Measurements from ENCODE around the gene CASP8AP2.
"Not testable (repeated sequence)": the region's sequence is repeated elsewhere in the genome, so short reads cannot be mapped to it uniquely, and the experiment has no call there.

Gene CASP8AP2

GRCh38 chr6:89826029-89826528 is 3.6 kb upstream of the CASP8AP2 start:
- DNase-seq (ENCODE audit: low spot score): no peak

DNA sequence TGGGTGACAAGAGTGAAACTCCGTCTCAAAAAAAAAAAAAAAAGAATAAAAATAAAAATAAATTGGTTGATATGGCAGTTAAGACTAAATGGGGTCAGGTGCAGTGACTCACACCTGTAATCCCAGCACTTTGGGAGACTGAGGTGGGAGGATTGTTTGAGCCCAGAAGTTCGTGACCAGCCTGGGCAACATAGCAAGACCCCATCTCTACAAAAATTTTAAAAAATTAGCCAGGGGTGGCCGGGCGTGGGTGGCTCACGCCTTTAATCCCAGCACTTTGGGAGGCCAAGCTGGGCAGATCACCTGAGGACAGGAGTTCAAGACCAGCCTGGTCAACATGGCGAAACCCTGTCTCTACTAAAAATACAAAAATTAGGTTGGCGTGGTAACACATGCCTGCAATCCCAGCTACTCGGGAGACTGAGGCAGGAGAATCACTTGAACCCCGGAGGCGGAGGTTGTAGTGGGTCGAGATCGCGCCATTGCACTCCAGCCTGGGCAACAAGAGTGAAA is 1.1 kb upstream of the CASP8AP2 start:
- DNase-seq (ENCODE audit: low spot score): not testable (repeated sequence)

DNA sequence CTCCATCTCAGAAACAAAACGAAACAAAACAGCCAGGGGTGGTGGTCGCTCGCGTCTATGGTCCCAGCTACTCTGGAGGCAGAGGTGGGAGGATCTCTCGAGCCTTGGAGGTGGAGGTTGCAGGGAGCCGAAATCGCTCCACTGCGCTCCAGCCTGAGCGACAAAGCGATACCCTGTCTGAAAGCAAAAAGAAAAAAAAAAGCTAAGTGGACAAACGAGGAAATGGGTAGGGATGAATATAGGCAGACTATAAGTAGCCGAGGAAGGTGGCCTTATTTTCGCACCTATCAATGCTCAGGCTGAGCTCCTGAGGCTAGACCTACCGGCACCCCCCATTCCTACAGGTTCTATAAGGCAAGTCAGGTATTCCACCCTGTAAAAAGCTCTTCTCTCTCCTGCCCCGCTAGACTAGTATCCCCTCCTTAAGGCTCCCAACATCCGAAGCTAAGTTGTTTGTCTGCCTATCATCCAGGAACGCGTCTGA is 650 bp upstream of the CASP8AP2 start:
- DNase-seq (ENCODE audit: low spot score): peak; percentile 46

DNA sequence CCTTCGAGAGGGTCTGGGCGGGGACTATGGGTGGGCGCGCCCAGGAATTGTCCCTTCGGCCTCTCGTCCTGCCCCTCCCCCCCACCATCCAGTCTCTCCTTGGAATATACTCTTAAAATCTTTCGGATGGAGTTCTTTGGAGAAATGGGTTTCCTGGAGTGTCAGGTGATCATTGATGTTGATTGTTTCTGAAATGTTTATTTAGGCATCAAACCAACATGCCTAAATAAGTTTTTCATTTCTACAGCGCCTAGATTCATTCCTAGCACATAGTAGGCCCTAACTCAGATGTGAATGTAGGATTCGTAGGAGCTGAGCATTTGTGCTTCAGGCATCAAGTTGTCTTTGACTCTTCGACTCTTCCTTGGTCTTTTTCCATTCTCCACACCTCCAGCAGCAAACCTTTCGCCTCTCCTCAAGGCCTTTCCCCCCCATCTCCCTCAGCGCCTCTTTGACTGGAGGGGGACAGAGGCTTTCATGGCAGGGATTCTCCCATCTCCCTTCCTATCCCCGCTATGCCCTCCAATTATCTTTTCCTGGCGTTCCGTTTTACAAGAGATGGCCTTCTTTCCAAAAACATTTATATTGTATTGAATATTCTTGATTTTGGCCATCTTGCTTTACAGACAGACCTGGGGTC is 610 bp downstream of the CASP8AP2 start:
- DNase-seq (ENCODE audit: low spot score): no peak

DNA sequence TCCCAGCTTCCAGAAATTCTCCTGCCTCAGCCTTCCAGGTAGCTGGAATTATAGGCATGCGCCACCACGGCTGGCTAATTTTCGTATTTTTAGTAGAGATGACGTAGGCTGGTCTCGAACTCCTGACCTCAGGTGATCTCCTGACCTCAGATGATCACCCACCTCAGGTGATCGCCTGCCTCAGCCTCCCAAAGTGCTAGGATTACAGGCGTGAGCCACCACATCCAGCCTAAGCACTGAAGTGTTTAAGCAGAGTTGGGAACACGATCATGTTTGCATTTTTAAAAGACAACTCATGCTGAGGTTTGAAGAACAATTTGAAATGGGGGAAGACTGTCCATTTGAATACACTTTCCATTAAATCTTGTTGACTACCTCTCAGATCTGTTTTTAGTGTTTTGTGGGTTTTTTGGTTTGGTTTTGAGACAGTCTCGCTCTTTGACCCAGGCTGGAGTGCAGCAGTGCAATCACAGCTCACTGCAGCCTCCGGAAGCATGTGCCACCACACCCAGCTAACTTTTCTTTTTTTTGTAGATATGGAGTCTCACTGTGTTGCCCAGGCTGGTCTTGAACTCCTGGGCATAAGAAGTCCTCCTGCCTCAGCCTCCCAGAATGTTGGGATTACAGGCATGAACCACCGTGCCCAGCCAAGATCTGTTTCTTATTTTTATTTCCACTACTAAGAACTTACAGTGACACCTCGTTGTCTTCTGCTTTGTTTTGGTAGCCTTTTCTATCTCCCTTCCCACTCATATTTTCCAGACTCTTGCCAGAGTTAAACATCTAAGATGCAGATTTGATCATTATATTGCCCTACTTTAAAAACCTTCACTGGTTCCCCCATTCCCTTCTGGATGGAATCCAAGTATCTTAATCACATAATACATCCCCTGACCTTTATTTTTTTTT is 5.5 kb downstream of the CASP8AP2 start:
- peak; percentile 26 for DNase-seq (ENCODE audit: low spot score)

- no peak for DNase-seq (ENCODE audit: low spot score)
Observed at GRCh38 chr6:89836639-89837222, 7.1 kb downstream of the CASP8AP2 start.

- DNase-seq (ENCODE audit: low spot score): no peak
Observed at GRCh38 chr6:89840538-89840937, 10.9 kb downstream of the CASP8AP2 start.

DNA sequence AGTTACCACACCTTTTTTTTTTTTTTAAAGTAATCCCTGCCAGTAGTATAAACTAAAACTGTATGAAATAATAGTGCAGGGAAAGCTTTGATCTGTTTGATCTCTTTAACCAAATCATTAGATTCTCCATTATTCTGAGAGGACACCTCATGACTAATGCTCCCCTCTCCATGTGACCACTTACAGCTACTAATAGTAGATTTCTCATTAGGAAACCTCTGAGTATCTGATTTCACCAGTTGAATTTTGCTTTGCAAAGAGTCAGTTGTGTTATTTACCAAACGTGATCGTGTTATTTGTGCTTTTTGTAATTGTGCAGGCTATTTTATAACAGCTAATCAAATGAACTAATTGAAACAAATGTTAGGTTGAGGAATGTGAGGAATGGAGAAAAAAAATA is 12.5 kb downstream of the CASP8AP2 start:
- DNase-seq (ENCODE audit: low spot score): no peak

- no peak for DNase-seq (ENCODE audit: low spot score)
Observed at GRCh38 chr6:89843070-89843469, 13.4 kb downstream of the CASP8AP2 start.

DNA sequence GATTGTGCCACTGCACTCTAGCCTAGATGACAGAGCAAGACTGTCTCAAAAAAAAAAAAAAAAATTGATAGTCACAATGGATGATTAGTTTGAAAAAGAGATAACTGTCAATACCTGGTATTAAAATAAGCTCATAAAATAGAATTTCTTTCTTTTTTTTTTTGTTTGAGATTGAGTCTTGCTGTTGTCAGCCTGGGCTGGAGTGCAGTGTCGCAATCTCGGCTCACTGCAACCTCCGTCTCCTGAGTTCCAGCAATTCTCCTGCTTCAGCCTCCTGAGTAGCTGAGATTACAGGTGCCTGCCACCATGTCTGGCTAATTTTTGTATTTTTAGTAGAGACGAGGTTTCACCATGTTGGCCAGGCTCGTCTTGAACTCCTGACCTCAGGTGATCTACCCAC is 17.8 kb downstream of the CASP8AP2 start:
- not testable (repeated sequence) for DNase-seq (ENCODE audit: low spot score)

GRCh38 chr6:89853068-89853467 is 23.4 kb downstream of the CASP8AP2 start:
- DNase-seq (ENCODE audit: low spot score): no peak

DNA sequence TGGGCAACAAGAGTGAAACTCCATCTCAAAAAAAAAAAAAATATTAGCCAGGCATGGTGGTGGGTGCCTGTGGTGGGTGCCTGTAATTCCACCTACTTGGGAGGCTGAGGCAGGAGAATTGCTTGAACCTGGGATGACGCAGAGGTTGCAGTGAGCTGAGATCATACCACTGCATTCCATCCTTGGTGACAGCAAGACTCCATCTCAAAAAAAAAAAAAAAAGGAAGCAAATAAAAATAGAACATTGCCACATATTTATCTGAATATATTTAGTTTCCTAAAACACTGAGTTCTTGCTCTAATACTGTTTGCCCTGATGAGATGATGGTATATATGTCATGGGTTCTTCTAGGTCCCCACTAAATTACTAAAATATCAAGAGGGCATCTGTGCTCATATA is 28.4 kb downstream of the CASP8AP2 start:
- DNase-seq (ENCODE audit: low spot score): no peak

DNA sequence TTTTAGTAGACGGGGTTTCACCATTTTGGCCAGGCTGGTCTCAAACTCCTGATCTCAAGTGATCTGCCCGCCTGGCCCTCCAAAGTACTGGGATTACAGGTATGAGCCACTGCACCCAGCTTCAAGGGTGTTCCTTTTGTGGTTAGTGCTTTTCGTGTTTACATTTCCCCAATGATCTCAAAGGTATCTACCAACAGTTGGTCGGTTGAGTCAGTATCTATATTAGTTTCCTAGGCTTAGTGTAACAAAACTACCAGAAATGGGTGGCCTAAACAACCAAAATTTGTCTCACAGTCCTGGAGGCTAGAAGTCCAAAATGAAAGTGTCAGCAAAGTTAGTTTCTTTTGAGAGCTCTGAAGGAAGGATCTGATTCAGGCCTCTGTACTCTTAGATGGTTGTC is 30.1 kb downstream of the CASP8AP2 start:
- DNase-seq (ENCODE audit: low spot score): no peak

DNA sequence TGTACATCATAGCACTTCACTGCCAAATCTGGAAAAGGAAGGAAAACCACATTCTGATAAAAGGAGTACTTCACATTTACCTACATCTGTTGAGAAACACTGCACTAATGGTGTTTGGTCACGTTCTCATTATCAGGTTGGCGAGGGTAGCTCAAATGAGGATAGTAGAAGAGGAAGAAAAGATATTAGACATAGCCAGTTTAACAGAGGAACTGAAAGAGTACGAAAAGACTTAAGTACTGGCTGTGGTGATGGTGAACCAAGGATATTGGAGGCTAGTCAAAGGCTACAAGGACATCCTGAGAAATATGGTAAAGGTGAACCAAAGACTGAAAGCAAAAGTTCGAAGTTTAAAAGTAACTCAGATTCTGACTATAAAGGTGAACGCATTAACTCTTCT is 32.6 kb downstream of the CASP8AP2 start:
- DNase-seq (ENCODE audit: low spot score): no peak

DNA sequence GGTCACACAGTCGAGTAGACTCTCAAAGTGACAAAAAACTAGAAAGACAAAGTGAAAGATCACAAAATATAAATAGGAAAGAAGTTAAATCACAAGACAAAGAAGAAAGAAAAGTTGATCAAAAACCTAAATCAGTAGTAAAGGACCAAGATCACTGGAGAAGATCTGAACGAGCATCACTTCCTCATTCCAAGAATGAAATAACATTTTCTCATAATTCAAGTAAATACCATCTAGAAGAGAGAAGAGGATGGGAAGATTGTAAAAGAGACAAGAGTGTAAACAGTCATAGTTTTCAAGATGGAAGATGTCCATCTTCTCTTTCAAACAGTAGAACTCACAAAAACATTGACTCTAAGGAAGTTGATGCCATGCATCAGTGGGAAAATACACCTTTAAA is 33.0 kb downstream of the CASP8AP2 start:
- no peak for DNase-seq (ENCODE audit: low spot score)

- no peak for DNase-seq (ENCODE audit: low spot score)
Observed at GRCh38 chr6:89866024-89866678, 36.5 kb downstream of the CASP8AP2 start.

DNA sequence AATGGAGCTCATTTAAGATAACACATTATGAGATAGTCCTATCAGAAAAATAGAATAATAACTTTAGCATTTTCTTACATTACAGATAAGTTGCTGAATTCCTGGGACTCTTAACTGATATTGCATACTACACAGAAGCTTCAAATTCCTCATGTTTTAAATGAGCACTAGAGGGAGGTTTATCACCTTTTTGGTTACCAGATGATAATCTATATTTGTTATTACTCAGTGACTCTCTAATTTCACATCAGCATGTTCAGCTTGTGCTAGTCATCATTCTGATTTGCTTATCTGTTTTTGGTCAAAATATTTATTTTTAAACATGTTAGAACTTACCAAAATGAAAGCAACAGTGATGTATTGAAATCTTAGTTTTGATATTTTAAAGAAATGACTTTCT is 44.0 kb downstream of the CASP8AP2 start:
- DNase-seq (ENCODE audit: low spot score): no peak

- DNase-seq (ENCODE audit: low spot score): no peak
Observed at GRCh38 chr6:89874438-89874837, 44.8 kb downstream of the CASP8AP2 start.

- DNase-seq (ENCODE audit: low spot score): no peak
Observed at GRCh38 chr6:89886378-89887120, 56.9 kb downstream of the CASP8AP2 start.

GRCh38 chr6:89887452-89888137 is 57.9 kb downstream of the CASP8AP2 start:
- DNase-seq (ENCODE audit: low spot score): no peak

GRCh38 chr6:89888138-89888514 is 58.4 kb downstream of the CASP8AP2 start:
- no peak for DNase-seq (ENCODE audit: low spot score)

Data from germinal center (tissue), 1 donor.